Endodermal cell (in vitro differentiated cells): ENCODE data around the gene CTNNA2. TPM values are rescaled to one million over a fixed set of nuclear protein-coding genes. Genes with fewer than 3 reads are reported as not detected.

Experiments used
- DNase-seq: peaks from one replicate; pipeline ENCODE4 v3.0.0-alpha.2; 2017
- H3K27ac ChIP-seq: 2 replicates; pipeline ENCODE4 v1.5.1; 2013; ENCODE audit warnings: mild to moderate bottlenecking, low read depth, low read length, moderate library complexity
- H3K27me3 ChIP-seq: 2 replicates; pipeline ENCODE4 v1.6.1; 2013; ENCODE audit warnings: mild to moderate bottlenecking, low read length, moderate library complexity; ENCODE audit not compliant: insufficient read depth, control insufficient read depth, poor library complexity, severe bottlenecking
- H3K36me3 ChIP-seq: 2 replicates; pipeline ENCODE4 v1.7.0; 2013; ENCODE audit warnings: mild to moderate bottlenecking, low read length, moderate library complexity; ENCODE audit not compliant: control insufficient read depth, insufficient read depth
- H3K4me1 ChIP-seq: one replicate; pipeline ENCODE4 v1.7.0; 2013; ENCODE audit warnings: low read length; ENCODE audit not compliant: control insufficient read depth, insufficient read depth
- H3K4me3 ChIP-seq: 2 replicates; pipeline ENCODE4 v1.5.1; 2013; ENCODE audit warnings: mild to moderate bottlenecking, low read length, moderate library complexity
- H3K9ac ChIP-seq: 2 replicates; pipeline ENCODE4 v1.6.1; 2013; ENCODE audit warnings: mild to moderate bottlenecking, low read length, moderate library complexity; ENCODE audit not compliant: poor library complexity, severe bottlenecking; ENCODE audit errors: extremely low read depth
- H3K9me3 ChIP-seq: 2 replicates; pipeline ENCODE4 v1.6.1; 2013; ENCODE audit warnings: mild to moderate bottlenecking, low read length, moderate library complexity; ENCODE audit not compliant: control insufficient read depth
- H3K27ac Mint-ChIP-seq: 2 replicates; pipeline ENCODE4 v1.8.0; 2020; ENCODE audit warnings: mixed read lengths
- H3K27me3 Mint-ChIP-seq: 2 replicates; pipeline ENCODE4 v1.8.0; 2021; ENCODE audit warnings: mild to moderate bottlenecking, mixed read lengths; ENCODE audit not compliant: insufficient read depth
- H3K36me3 Mint-ChIP-seq: 2 replicates; pipeline ENCODE4 v1.8.0; 2020; ENCODE audit warnings: low read depth, mixed read lengths
- H3K4me1 Mint-ChIP-seq: 2 replicates; pipeline ENCODE4 v1.8.0; 2020; ENCODE audit warnings: mixed read lengths
- H3K4me3 Mint-ChIP-seq: 2 replicates; pipeline ENCODE4 v1.8.0; 2020; ENCODE audit warnings: mild to moderate bottlenecking, moderate library complexity, mixed read lengths
- H3K9me3 Mint-ChIP-seq: 2 replicates; pipeline ENCODE4 v1.8.0; 2020; ENCODE audit warnings: mild to moderate bottlenecking, mixed read lengths
- WGBS, 2 experiments: methylation state at CpG; one replicate each; pipeline versions ENCODE4 v1.1.5 to v1.1.7; 2013; ENCODE audit warnings: missing lambda C conversion rate in 2 of 2, mixed read lengths in 1 of 2; ENCODE audit not compliant: insufficient coverage in 1 of 2, insufficient read length in 1 of 2; 5-methylcytosine and 5-hydroxymethylcytosine counted together
- total RNA-seq, 2 donors: library from RNA; stranded (reverse); fragmentation: NEBNext Ultra II Directional in 1 of 2; extraction: Animal tissue kit (Norgen Biotek cat#: 25700) in 1 of 2; gene quantifications; 2 replicates in 1 of 2; 3 replicates in 1 of 2; pipeline ENCODE4 v1.2.1, GENCODE V29; 2021
- TF ChIP-seq, protein P1 (sequence below): fragments of 200-600 bp; sonication (generic); conservative IDR thresholded peaks from 2 replicates; pipeline ENCODE4 v1.5.0; 2021; ENCODE audit warnings: antibody characterized with exemption, mild to moderate bottlenecking

Gene CTNNA2
- total RNA-seq, 2 donors from 2014 or later = 7.7 to 9.8 TPM

DNA sequence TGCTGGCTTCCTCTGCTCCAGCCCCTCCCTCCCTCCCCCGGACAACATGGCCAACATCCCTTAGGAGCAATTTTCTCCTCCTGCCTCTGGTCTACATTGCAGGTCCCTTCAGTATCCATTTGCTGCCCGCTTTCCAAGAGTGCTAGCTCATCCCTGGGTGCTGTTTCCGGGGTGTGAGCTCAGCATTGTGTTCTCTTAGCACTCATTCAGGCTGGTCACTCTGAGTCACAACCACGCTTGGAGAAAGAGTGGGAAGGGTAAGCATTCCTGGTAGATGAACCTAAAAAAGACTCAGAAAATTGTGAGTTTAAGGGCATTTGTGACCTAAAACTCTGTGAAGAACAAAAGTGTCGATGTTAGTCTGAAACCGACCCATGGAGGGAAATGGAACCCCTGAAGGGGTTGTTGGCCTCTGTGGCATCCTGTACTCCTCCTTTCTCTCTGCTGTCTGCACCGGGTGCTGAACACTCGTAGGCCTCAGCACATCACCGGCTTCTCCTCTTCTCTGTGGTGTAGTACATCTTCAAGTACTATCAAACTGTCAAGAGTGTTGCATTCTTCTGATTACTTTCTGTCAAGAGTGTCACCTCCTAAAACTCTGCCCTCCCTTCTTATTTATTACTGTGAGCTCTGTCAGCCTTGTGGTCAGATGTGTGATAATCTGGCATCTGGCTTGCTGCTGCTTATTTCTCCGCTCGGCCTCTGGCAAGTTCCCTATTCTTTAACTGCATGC, 73.0 kb downstream of the CTNNA2 start:
- Mint-ChIP-seq H3K4me1 (peaks cover 5% of the 10 kb centered on the region), H3K9me3 (no peaks in the 10 kb centered on the region), H3K36me3 (no peaks in the 10 kb centered on the region), H3K4me3 (no peak overlapping the region), H3K27me3 (no peaks in the 10 kb centered on the region), H3K27ac (no peak overlapping the region)
- peak; percentile 38 for DNase-seq
- TF ChIP-seq, protein P1, sequence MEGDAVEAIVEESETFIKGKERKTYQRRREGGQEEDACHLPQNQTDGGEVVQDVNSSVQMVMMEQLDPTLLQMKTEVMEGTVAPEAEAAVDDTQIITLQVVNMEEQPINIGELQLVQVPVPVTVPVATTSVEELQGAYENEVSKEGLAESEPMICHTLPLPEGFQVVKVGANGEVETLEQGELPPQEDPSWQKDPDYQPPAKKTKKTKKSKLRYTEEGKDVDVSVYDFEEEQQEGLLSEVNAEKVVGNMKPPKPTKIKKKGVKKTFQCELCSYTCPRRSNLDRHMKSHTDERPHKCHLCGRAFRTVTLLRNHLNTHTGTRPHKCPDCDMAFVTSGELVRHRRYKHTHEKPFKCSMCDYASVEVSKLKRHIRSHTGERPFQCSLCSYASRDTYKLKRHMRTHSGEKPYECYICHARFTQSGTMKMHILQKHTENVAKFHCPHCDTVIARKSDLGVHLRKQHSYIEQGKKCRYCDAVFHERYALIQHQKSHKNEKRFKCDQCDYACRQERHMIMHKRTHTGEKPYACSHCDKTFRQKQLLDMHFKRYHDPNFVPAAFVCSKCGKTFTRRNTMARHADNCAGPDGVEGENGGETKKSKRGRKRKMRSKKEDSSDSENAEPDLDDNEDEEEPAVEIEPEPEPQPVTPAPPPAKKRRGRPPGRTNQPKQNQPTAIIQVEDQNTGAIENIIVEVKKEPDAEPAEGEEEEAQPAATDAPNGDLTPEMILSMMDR = no peak
- Histone ChIP-seq H3K4me1 (no peaks in the 10 kb centered on the region), H3K9ac (no peak overlapping the region), H3K4me3 (no peak overlapping the region), H3K36me3 (no peaks in the 10 kb centered on the region), H3K27ac (no peak overlapping the region), H3K9me3 (no peaks in the 10 kb centered on the region), H3K27me3 (no peaks in the 10 kb centered on the region)
- WGBS, 2 experiments = 91 to 98% methylated on average over 7 to 11 of the region's 11 CpGs

GRCh38 chr2:79591281-79591680, 78.4 kb downstream of the CTNNA2 start:
- Histone ChIP-seq H3K27me3 (no peaks in the 10 kb centered on the region), H3K9ac (no peak overlapping the region), H3K36me3 (no peaks in the 10 kb centered on the region), H3K9me3 (no peaks in the 10 kb centered on the region), H3K4me3 (no peak overlapping the region), H3K4me1 (no peaks in the 10 kb centered on the region), H3K27ac (no peak overlapping the region)
- Mint-ChIP-seq H3K36me3 (no peaks in the 10 kb centered on the region), H3K27ac (no peak overlapping the region), H3K4me3 (no peak overlapping the region), H3K4me1 (peaks cover 5% of the 10 kb centered on the region), H3K9me3 (no peaks in the 10 kb centered on the region), H3K27me3 (no peaks in the 10 kb centered on the region)
- WGBS, 2 experiments = 100% methylated on average over 1 of the region's 1 CpG; no CpG with 5 or more reads in 1 of the 2 experiments
- DNase-seq = no peak
- TF ChIP-seq, protein P1 = no peak

DNA sequence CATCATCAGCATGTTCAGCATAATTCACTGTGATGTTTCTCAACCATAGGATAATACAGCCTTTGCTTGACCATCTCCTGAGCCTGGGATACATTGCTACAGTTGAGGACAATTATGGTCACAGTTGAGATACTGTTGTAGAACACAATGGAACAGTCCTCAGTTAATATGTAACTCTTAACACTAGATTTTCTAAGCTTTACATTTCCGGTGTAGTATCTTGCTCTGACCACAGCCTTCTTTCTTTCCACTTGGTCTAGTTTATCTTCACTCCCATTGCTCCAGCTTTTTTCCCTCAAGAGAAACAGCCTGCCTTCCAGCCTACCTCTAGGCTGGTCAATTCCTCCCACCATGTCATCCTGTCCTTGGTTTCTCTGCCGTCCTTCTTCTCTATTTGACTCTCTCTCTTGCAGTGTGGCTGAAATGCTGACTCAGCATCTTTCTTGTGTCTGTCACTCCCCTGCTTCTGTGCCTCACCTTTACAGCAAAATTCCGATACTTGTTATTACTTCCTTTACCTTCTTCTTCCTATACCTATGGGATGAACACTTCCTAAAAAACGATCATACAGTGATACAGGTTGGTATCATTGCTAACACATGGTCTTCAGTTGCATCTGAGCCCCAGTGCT, 80.5 kb downstream of the CTNNA2 start:
- H3K36me3 Mint-ChIP-seq = no peaks in the 10 kb centered on the region
- Histone ChIP-seq H3K27me3 (no peaks in the 10 kb centered on the region), H3K4me1 (no peaks in the 10 kb centered on the region), H3K9ac (no peak overlapping the region), H3K27ac (no peak overlapping the region), H3K36me3 (no peaks in the 10 kb centered on the region), H3K9me3 (no peaks in the 10 kb centered on the region), H3K4me3 (no peak overlapping the region)
- no peak overlapping the region for H3K27ac Mint-ChIP-seq
- H3K9me3 Mint-ChIP-seq = no peaks in the 10 kb centered on the region
- WGBS, 2 experiments = 71 to 93% methylated on average over 3 to 4 of the region's 4 CpGs
- no peak for DNase-seq
- no peaks in the 10 kb centered on the region for H3K27me3 Mint-ChIP-seq
- H3K4me1 Mint-ChIP-seq = peaks cover 5% of the 10 kb centered on the region
- H3K4me3 Mint-ChIP-seq = no peak overlapping the region
- TF ChIP-seq, protein P1 = no peak
